Measurements from ENCODE around the gene AXIN1. TPM values are rescaled to one million over a fixed set of nuclear protein-coding genes. Genes with fewer than 3 reads are reported as not detected.

The AXIN1 gene
- total and polyA plus RNA-seq, 9 donors: 3.7 to 27.2 (median 23.0) TPM

GRCh38 chr16:367333-367903 lies 14.9 kb upstream of the AXIN1 start:
- intact Hi-C loops (cut with DNase I): no loop called here
- 90 to 93% (median 91%) methylated on average over 17 to 18 of the region's 18 CpGs for WGBS, 3 donors

GRCh38 chr16:366476-366875 lies 14.0 kb upstream of the AXIN1 start:
- no peak for DNase-seq
- Histone ChIP-seq H3K27ac (no peak overlapping the region), H3K4me1 (ENCODE audit: insufficient read depth) (peaks cover 3% of the 10 kb centered on the region), H3K4me3 (no peak overlapping the region), H3K36me3 (no peaks in the 10 kb centered on the region), H3K9me3 (no peaks in the 10 kb centered on the region), H3K27me3 (no peaks in the 10 kb centered on the region)
- no peak for TF ChIP-seq CTCF (IDR thresholded peaks at IDR 0.05)
- TF ChIP-seq POLR2A (IDR thresholded peaks at IDR 0.05): no peak
- TF ChIP-seq EP300 (IDR thresholded peaks at IDR 0.05): no peak
- intact Hi-C loops (cut with DNase I): no loop called here
- WGBS, 3 donors: 81 to 90% (median 88%) methylated on average over 10 of the region's 10 CpGs

More at GRCh38 chr16:367333-367903, 14.9 kb upstream of the AXIN1 start:
- no peaks in the 10 kb centered on the region for H3K9me3 ChIP-seq
- TF ChIP-seq CTCF (IDR thresholded peaks at IDR 0.05) (no peak), EP300 (IDR thresholded peaks at IDR 0.05) (no peak), POLR2A (IDR thresholded peaks at IDR 0.05) (no peak)
- no peak overlapping the region for H3K4me3 ChIP-seq
- H3K36me3 ChIP-seq: no peaks in the 10 kb centered on the region
- peaks cover 3% of the 10 kb centered on the region for H3K4me1 ChIP-seq (ENCODE audit: insufficient read depth)
- no peak for DNase-seq
- H3K27ac ChIP-seq: no peak overlapping the region
- no peaks in the 10 kb centered on the region for H3K27me3 ChIP-seq

- Histone ChIP-seq H3K9me3 (no peaks in the 10 kb centered on the region), H3K4me3 (no peak overlapping the region), H3K36me3 (no peaks in the 10 kb centered on the region), H3K27ac (no peak overlapping the region), H3K27me3 (no peaks in the 10 kb centered on the region), H3K4me1 (ENCODE audit: insufficient read depth) (peaks cover 1% of the 10 kb centered on the region)
- no peak for TF ChIP-seq POLR2A (IDR thresholded peaks at IDR 0.05)
- no peak for DNase-seq
- 44 to 58% (median 48%) methylated on average over 18 to 19 of the region's 19 CpGs for WGBS, 3 donors
- intact Hi-C loops (cut with DNase I): loop anchor here in 1 of 4 donors (5.0 kb wide), 1 partner anchor 258 kb away; no protein-coding TSS in a partner anchor
Measured at GRCh38 chr16:364595-365491, 12.3 kb upstream of the AXIN1 start.

GRCh38 chr16:363766-364490 lies 11.4 kb upstream of the AXIN1 start:
- TF ChIP-seq POLR2A (IDR thresholded peaks at IDR 0.05): no peak
- no peak for TF ChIP-seq CTCF (IDR thresholded peaks at IDR 0.05)
- TF ChIP-seq EP300 (IDR thresholded peaks at IDR 0.05): no peak
- intact Hi-C loops (cut with DNase I): loop anchor here in 1 of 4 donors (5.0 kb wide), 1 partner anchor 257 kb away; no protein-coding TSS in a partner anchor
- DNase-seq: no peak
- Histone ChIP-seq H3K27me3 (no peaks in the 10 kb centered on the region), H3K4me3 (no peak overlapping the region), H3K4me1 (ENCODE audit: insufficient read depth) (no peaks in the 10 kb centered on the region), H3K27ac (no peak overlapping the region), H3K9me3 (no peaks in the 10 kb centered on the region), H3K36me3 (no peaks in the 10 kb centered on the region)
- 21 to 23% (median 21%) methylated on average over 20 to 24 of the region's 24 CpGs for WGBS, 3 donors
